K562 treated with DMSO at 1 percent for 24 hours (cell line): Measurements from ENCODE around the gene RHOT1. TPM values are rescaled to one million over a fixed set of nuclear protein-coding genes. Genes with fewer than 3 reads are reported as not detected.

Experiments
- total RNA-seq: library from RNA; unstranded; fragments of 300-600 nt; gene quantifications from 2 replicates; pipeline ENCODE4 v1.2.3, GENCODE V29; 2022; ENCODE audit warnings: low read depth; ENCODE audit not compliant: insufficient read depth

RHOT1 gene
- total RNA-seq = 18.9 and 21.3 TPM in 2 replicates

DNA sequence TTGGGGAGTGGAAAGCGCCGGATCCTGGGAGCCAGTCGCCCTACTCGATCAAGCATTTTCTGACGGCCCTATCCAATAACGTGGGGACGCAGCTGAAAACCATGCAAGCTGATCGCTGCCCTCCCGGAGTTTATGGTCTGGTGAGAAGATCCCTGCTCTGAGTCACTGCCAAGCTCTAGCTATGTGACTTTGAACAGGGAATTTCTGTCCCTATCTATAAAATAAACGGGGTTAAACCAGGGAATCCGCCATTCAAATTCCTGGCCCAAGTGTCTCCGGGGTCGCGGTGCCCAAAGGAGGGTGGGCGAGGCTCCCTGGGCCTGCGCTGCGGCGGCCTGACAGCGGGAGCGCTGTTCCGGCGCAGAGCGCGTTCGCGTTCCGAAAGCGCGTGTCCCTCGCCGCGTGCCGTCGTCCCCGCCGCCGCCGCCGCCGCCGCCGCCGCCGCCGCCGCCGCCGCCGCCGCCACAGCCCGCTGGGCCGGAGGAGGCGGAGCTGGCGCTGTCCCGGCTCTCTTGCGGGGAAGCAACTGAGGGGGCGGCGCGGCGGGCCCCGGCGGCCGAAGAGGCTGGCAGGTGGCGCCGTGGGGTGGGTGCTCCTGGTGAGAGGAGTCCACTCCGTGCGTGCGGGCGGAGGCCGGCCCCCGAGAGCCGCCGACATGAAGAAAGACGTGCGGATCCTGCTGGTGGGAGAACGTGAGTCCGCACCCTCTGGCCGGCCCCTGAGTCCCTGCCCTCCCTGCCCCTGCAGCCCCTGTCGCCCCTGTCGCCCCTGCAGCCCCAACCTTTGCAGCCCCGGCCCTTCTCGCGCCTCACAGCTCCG is at the start of gene RHOT1:
Gene RHOT1, plus strand, starts transcription at position 465 of the 819 bp plus-strand sequence. Its CDS starts 191 bp downstream, at position 656.

GRCh38 chr17:32265192-32265923 is 123.1 kb downstream of the RHOT1 start, which contains the start of gene RHBDL3:
TSS of gene RHBDL3 (plus strand) at chr17:32265832. CDS start at chr17:32266190, 358 bp downstream.

Other genes with a start within 250 kb of the RHOT1 start
- 28.1 and 32.6 TPM in 2 replicates for gene UTP6, start 240.8 kb upstream of the RHOT1 start, total RNA-seq
- gene SUZ12, start 205.5 kb upstream of the RHOT1 start, total RNA-seq = 15.6 and 20.6 TPM in 2 replicates
- gene LRRC37B, start 135.1 kb upstream of the RHOT1 start, total RNA-seq = 12.1 and 14.0 TPM in 2 replicates
- gene RHBDL3, start 123.3 kb downstream of the RHOT1 start, total RNA-seq = 0.25 TPM in 1 of 2 replicates, not detected in the other
- gene C17orf75, start 199.7 kb downstream of the RHOT1 start, total RNA-seq = 19.6 and 23.6 TPM in 2 replicates
- 138 and 148 TPM in 2 replicates for gene ZNF207, start 207.7 kb downstream of the RHOT1 start, total RNA-seq